Activated naive CD8-positive, alpha-beta T cell treated with anti-CD3 and anti-CD28 coated beads, Interleukin-2, amount 10 ng/mL, durations not matched to agents 7 days and 5 days (primary cell): ENCODE data around the gene BMPER. TPM values are rescaled to one million over a fixed set of nuclear protein-coding genes. Genes with fewer than 3 reads are reported as not detected.

Source experiments
- ATAC-seq: fragments of 150-1000 bp; cut with Tn5 transposase; one replicate; pipeline ENCODE4 v1.10.0; 2021; ENCODE audit warnings: low read depth, moderate library complexity
- POLR2A ChIA-PET: fragments of 350-600 bp; sonication (Branson Sonifier 250); formaldehyde crosslinking; loops from one replicate; lab custom pipeline; 2021; ENCODE audit warnings: antibody characterized with exemption; lab: Charles Lee
- DNase-seq: peaks from one replicate; pipeline ENCODE4 v3.0.0; 2021
- H3K27ac Mint-ChIP-seq: one replicate; pipeline ENCODE4 v1.8.0; 2022; ENCODE audit warnings: mild to moderate bottlenecking, mixed read lengths
- H3K27me3 Mint-ChIP-seq: one replicate; pipeline ENCODE4 v1.8.0; 2022; ENCODE audit warnings: mild to moderate bottlenecking, moderate library complexity, mixed read lengths
- H3K36me3 Mint-ChIP-seq: one replicate; pipeline ENCODE4 v1.8.0; 2021; ENCODE audit warnings: mild to moderate bottlenecking, mixed read lengths
- H3K4me1 Mint-ChIP-seq: one replicate; pipeline ENCODE4 v1.8.0; 2021; ENCODE audit warnings: mixed read lengths
- H3K4me3 Mint-ChIP-seq: one replicate; pipeline ENCODE4 v1.8.0; 2022; ENCODE audit warnings: mild to moderate bottlenecking, moderate library complexity, mixed read lengths
- H3K9me3 Mint-ChIP-seq: one replicate; pipeline ENCODE4 v1.8.0; 2021; ENCODE audit warnings: mixed read lengths
- total RNA-seq, 2 experiments: library from RNA; stranded (reverse); gene quantifications; one replicate each; pipeline ENCODE4 v1.2.3, GENCODE V29; 2021

The BMPER gene
- total RNA-seq, 2 experiments from 2014 or later: not detected

DNA sequence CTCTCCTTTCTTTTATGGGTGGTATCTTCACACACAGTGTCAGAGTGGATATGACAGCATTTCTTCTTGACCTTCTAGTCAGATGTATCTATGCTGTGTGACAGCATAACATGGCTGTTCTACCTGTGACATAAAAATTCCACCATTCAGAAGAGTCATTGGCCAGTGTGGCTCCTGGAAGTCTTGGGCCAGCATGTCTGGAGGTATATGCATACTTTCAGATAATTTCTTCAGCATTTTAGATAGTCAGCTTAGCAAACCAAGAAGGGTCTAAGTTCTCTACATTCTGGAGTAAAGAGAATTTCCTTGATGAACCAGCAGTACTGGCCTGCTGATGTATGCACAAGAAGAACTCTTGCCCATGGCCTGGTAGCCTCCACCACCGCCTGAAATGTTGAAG lies 179.3 kb downstream of the BMPER start:
- Mint-ChIP-seq H3K27me3 (no peaks in the 10 kb centered on the region), H3K4me1 (no peaks in the 10 kb centered on the region), H3K36me3 (no peaks in the 10 kb centered on the region), H3K4me3 (no peak overlapping the region), H3K9me3 (peaks cover 3% of the 10 kb centered on the region), H3K27ac (no peak overlapping the region)
- ATAC-seq (no peak), DNase-seq (no peak)
- POLR2A ChIA-PET: no interaction called here

DNA sequence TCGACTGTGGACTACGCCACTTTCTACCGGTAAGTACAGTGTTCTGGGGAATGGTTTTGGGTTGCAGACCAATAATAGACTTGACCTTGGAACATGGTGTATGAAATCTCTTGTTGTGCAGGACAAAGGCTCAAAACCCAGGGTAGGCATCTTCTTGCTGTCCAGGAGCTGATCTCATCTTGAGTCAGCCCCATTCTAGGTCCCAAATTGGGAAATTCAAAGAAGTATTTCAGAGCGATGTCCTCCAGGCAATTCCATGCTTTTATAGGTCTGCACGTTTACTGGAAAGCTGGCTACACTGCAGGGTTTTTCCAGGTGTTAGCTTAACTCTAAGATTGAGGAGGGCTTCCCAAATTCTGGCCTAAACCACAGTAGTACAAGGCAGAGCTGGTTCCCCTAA lies 180.7 kb downstream of the BMPER start:
- POLR2A ChIA-PET: no interaction called here
- Mint-ChIP-seq H3K36me3 (no peaks in the 10 kb centered on the region), H3K27me3 (no peaks in the 10 kb centered on the region), H3K4me3 (no peak overlapping the region), H3K4me1 (no peaks in the 10 kb centered on the region), H3K9me3 (peaks cover 3% of the 10 kb centered on the region), H3K27ac (no peak overlapping the region)
- DNase-seq (no peak), ATAC-seq (no peak)

DNA sequence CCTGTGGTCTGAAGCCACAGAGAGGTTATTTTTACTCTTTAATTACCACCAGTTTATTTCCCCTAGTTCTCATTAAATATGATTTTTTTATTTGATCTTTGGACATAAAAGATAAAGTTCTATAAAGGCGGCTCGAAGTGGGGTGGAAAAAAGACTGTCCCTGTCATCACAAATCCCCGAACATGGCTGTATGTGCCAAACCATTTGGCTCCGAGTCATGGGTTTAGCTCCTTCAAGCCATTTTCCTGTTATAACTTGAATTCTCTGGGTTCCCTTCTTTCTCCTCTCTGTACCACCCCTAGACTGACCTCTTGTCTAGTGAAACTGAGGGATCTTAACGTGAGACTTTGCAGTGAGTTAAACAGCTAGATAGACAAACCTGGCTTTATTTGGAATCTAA lies 181.6 kb downstream of the BMPER start:
- no peaks in the 10 kb centered on the region for H3K27me3 Mint-ChIP-seq
- no peaks in the 10 kb centered on the region for H3K4me1 Mint-ChIP-seq
- H3K27ac Mint-ChIP-seq: no peak overlapping the region
- DNase-seq: no peak
- no peak for ATAC-seq
- peaks cover 3% of the 10 kb centered on the region for H3K9me3 Mint-ChIP-seq
- no peak overlapping the region for H3K4me3 Mint-ChIP-seq
- no peaks in the 10 kb centered on the region for H3K36me3 Mint-ChIP-seq
- POLR2A ChIA-PET: no interaction called here

- H3K36me3 Mint-ChIP-seq: no peaks in the 10 kb centered on the region
- POLR2A ChIA-PET: no interaction called here
- H3K27ac Mint-ChIP-seq: no peak overlapping the region
- no peaks in the 10 kb centered on the region for H3K27me3 Mint-ChIP-seq
- no peak for DNase-seq
- H3K4me1 Mint-ChIP-seq: no peaks in the 10 kb centered on the region
- H3K9me3 Mint-ChIP-seq: peaks cover 3% of the 10 kb centered on the region
- ATAC-seq: no peak
- no peak overlapping the region for H3K4me3 Mint-ChIP-seq
These were observed 182.9 kb downstream of the BMPER start for GRCh38 chr7:34087892-34088891.

- H3K9me3 Mint-ChIP-seq: no peaks in the 10 kb centered on the region
- DNase-seq (no peak), ATAC-seq (no peak)
- H3K4me3 Mint-ChIP-seq: no peak overlapping the region
- H3K36me3 Mint-ChIP-seq: no peaks in the 10 kb centered on the region
- no peaks in the 10 kb centered on the region for H3K27me3 Mint-ChIP-seq
- H3K4me1 Mint-ChIP-seq: no peaks in the 10 kb centered on the region
- POLR2A ChIA-PET: no interaction called here
- no peak overlapping the region for H3K27ac Mint-ChIP-seq
These were observed 185.5 kb downstream of the BMPER start for GRCh38 chr7:34090816-34091215.

DNA sequence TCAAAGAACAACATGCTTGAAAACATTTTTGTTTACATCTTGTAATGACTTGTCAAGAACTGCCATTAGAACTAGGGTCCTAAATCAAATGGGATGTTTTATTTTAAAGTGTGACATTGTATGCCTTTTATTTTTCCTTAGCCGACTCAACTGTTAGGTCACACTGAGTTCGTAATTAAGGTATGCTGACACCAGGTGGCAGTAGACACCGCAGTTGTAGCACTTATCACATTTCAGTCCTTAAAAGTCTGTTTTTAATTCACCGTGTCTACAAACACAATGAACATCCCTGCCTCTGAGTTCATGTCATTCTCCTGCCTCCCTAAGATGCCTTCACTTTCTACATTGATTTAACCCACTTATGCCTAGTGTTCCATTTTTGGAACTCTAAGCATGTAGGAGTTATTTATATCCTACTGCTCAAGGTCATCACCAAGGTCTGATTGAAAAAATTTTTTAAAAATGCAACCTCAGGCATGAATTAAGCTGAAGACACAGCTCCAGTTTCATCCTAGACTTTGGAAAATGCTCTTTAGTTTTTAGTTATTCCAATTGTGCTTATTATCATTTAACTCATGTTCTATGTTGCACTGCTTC lies 186.1 kb downstream of the BMPER start:
- ATAC-seq (no peak), DNase-seq (no peak)
- H3K27me3 Mint-ChIP-seq: no peaks in the 10 kb centered on the region
- no peaks in the 10 kb centered on the region for H3K9me3 Mint-ChIP-seq
- no peak overlapping the region for H3K27ac Mint-ChIP-seq
- POLR2A ChIA-PET: no interaction called here
- no peak overlapping the region for H3K4me3 Mint-ChIP-seq
- no peaks in the 10 kb centered on the region for H3K4me1 Mint-ChIP-seq
- no peaks in the 10 kb centered on the region for H3K36me3 Mint-ChIP-seq

- Mint-ChIP-seq H3K4me3 (no peak overlapping the region), H3K9me3 (no peaks in the 10 kb centered on the region), H3K27ac (no peak overlapping the region), H3K4me1 (no peaks in the 10 kb centered on the region), H3K27me3 (no peaks in the 10 kb centered on the region), H3K36me3 (no peaks in the 10 kb centered on the region)
- no peak for DNase-seq
- no peak for ATAC-seq
- POLR2A ChIA-PET: no interaction called here
These were observed 187.9 kb downstream of the BMPER start for GRCh38 chr7:34093276-34093675.

DNA sequence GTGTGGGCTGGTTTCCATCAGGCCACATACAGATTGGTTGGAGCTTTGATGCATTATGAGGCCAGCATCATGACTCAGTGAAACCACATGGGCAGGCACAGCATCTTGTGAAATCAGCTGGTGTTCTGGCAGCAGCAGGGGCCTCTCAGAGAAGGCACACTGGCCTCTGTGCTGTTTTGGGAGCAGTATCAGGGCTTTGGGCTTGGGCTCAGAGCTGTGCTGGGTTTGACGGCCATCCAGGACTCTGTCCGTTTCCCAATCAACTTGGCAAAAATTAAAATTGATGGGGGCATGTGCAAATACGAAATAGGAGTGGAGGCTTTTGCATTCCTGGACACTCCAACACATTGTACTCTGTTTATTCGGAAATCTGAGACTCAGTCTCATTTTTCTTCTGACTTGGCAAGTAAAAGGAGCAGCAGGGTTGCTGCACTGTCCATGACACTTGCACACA lies 190.9 kb downstream of the BMPER start:
- DNase-seq (no peak), ATAC-seq (no peak)
- Mint-ChIP-seq H3K27ac (no peak overlapping the region), H3K27me3 (no peaks in the 10 kb centered on the region), H3K4me3 (no peak overlapping the region), H3K4me1 (no peaks in the 10 kb centered on the region), H3K36me3 (no peaks in the 10 kb centered on the region), H3K9me3 (no peaks in the 10 kb centered on the region)
- POLR2A ChIA-PET: no interaction called here

DNA sequence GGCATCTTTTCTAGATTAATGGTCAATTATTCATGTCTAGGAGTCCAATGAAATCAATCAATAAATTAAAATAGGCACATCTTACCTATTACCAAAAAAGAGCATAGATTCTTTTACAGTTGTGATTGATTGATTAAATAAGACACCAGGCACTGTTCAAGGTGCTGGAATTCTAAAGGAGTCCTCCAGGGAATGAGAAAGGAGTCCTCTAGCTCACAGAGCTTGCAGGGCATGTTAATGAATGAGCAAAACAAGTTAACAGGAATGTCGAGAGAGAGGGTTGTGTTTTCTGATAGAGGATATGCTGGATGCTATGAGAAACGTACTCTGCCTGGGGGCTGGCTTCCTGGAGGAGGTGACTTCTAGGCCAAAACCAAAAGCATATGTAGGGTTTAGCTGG lies 191.4 kb downstream of the BMPER start:
- ATAC-seq: no peak
- no peak for DNase-seq
- POLR2A ChIA-PET: no interaction called here
- no peak overlapping the region for H3K27ac Mint-ChIP-seq
- H3K4me3 Mint-ChIP-seq: no peak overlapping the region
- no peaks in the 10 kb centered on the region for H3K9me3 Mint-ChIP-seq
- H3K4me1 Mint-ChIP-seq: no peaks in the 10 kb centered on the region
- no peaks in the 10 kb centered on the region for H3K27me3 Mint-ChIP-seq
- no peaks in the 10 kb centered on the region for H3K36me3 Mint-ChIP-seq

DNA sequence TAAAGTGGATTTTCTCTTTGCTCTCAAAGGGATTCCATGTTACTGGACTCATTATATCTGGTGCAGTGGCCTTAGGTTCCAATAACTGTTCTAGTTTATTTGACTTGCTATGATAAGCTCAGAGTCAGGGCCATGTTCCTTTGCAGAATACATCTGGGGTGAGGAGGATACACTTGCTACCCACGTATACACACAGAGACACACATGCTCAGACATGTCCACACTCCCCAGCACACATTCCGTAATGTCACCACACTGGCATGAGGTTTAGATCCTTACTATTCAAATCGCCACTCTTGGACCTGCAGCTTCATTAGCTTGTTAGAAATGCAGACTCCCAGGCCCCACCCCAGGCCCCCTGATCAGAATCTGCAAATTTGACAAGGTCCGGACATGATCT lies 195.3 kb downstream of the BMPER start:
- Mint-ChIP-seq H3K27me3 (no peaks in the 10 kb centered on the region), H3K4me3 (no peak overlapping the region), H3K36me3 (no peaks in the 10 kb centered on the region), H3K27ac (no peak overlapping the region), H3K9me3 (peaks cover 4% of the 10 kb centered on the region), H3K4me1 (no peaks in the 10 kb centered on the region)
- POLR2A ChIA-PET: no interaction called here
- ATAC-seq (no peak), DNase-seq (no peak)

DNA sequence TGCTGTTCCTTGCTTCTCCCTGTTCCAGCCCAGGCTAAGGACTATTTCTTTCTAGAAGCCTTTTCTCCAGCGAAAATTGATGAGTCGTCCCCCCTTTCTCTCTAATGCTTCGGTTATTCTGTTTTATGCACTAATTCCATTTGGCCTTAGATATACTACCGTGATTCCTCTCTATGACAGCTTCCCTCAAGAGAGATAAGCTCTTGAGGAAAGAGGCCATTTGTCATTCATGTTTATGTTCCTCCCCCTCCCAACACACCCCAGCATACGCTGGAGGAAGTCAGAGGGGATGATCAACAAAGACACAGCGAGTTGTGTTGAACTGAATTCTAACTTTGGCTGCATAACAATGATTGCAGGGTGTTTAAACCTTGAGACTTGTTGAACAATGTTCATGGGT lies 198.8 kb downstream of the BMPER start:
- H3K27me3 Mint-ChIP-seq: no peaks in the 10 kb centered on the region
- no peak for ATAC-seq
- H3K4me1 Mint-ChIP-seq: no peaks in the 10 kb centered on the region
- DNase-seq: no peak
- POLR2A ChIA-PET: no interaction called here
- no peaks in the 10 kb centered on the region for H3K36me3 Mint-ChIP-seq
- peaks cover 5% of the 10 kb centered on the region for H3K9me3 Mint-ChIP-seq
- H3K4me3 Mint-ChIP-seq: no peak overlapping the region
- no peak overlapping the region for H3K27ac Mint-ChIP-seq

- H3K27me3 Mint-ChIP-seq: no peaks in the 10 kb centered on the region
- POLR2A ChIA-PET: no interaction called here
- no peaks in the 10 kb centered on the region for H3K36me3 Mint-ChIP-seq
- H3K9me3 Mint-ChIP-seq: peaks cover 5% of the 10 kb centered on the region
- H3K4me3 Mint-ChIP-seq: no peak overlapping the region
- no peak for DNase-seq
- no peak overlapping the region for H3K27ac Mint-ChIP-seq
- ATAC-seq: no peak
- no peaks in the 10 kb centered on the region for H3K4me1 Mint-ChIP-seq
These were observed 199.7 kb downstream of the BMPER start for GRCh38 chr7:34104992-34105391.

DNA sequence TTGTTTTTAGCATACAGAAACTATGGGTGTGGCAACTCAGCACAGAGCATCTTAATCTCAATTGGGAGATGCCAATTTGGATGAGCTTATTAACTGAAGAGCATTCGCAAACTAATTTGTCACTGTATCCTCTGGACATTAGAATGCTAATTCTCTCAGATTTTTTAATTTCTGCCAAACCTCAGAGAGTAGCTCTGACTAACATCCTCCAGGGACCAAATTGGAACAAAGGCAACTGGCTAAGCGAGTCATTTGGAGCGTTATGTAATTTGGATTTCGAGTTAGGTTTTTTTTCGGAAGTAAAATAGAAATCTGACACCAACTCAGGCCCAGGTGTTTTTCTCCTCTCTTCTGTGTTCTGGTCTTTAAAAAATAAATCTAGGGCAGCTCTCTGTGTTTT lies 201.9 kb downstream of the BMPER start:
- ATAC-seq: no peak

DNA sequence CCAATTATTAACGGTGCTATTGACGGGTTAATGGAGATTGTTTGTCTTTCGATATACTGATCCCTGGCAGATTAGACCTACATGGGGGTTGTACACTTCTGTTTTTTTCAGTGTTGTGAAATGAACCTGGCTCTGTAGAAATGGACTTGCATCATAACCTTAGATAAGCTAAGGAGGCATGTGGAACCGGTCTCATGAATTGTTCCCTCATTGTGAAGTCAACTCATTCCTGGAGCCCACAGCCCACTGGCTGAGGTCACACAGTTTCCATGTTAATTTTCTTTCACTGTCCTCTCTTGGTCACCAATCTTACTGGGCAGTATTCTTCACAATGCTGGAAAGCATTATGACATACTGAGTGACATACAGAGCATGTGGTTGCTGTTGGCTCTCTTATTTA lies 202.8 kb downstream of the BMPER start:
- H3K9me3 Mint-ChIP-seq: peaks cover 5% of the 10 kb centered on the region
- DNase-seq: no peak
- H3K27ac Mint-ChIP-seq: no peak overlapping the region
- H3K27me3 Mint-ChIP-seq: no peaks in the 10 kb centered on the region
- POLR2A ChIA-PET: no interaction called here
- H3K4me1 Mint-ChIP-seq: no peaks in the 10 kb centered on the region
- H3K4me3 Mint-ChIP-seq: no peak overlapping the region
- ATAC-seq: no peak
- H3K36me3 Mint-ChIP-seq: no peaks in the 10 kb centered on the region

More for the DNA sequence above, 201.9 kb downstream of the BMPER start:
- H3K4me3 Mint-ChIP-seq: no peak overlapping the region
- no peaks in the 10 kb centered on the region for H3K36me3 Mint-ChIP-seq
- peaks cover 5% of the 10 kb centered on the region for H3K9me3 Mint-ChIP-seq
- POLR2A ChIA-PET: no interaction called here
- no peak overlapping the region for H3K27ac Mint-ChIP-seq
- H3K27me3 Mint-ChIP-seq: no peaks in the 10 kb centered on the region
- H3K4me1 Mint-ChIP-seq: no peaks in the 10 kb centered on the region
- DNase-seq: no peak
